Measurements from ENCODE around the gene AHNAK2.
"Not testable (repeated sequence)": the region's sequence is repeated elsewhere in the genome, so short reads cannot be mapped to it uniquely, and the experiment has no call there.

The AHNAK2 gene

DNA sequence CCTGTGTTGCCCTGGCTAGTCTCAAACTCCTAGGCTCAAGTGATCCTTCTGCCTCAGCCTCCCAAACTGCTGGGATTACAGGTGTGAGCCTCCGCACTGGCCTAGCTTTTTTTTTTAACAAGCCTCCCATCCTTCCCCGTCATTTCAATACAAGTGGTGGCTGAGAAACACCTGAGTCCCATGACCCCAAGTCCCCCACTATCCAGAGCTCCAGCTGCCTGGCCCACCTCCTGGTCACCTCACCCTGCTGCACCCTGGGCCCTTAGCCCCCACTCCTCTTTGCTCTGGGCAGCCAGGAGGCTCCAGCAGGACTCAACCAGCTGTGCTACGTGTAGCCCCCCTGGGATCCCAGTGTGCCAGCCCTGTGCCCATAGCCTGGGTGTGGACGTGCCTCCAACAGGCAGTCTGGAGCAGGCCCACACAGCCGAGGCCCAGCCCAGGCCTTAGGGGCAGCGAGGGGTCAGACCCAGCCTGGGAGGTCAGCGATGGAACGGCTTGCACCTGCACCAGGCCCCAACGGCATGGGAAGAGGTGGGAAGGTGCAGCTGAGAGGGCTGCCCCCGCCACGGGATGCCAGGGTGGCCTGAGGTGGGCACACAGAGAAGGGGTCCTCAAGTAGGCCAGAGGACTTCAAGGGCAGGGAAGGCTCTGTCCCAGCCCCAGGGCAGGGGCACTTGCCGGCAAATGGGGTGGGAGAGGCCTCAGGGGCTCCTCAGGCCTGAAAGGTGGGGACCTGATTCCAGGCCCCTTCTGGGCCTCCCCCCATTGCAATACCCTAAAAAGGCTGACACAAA, 6.5 kb downstream of the AHNAK2 start:
- DNase-seq = no peak

DNA sequence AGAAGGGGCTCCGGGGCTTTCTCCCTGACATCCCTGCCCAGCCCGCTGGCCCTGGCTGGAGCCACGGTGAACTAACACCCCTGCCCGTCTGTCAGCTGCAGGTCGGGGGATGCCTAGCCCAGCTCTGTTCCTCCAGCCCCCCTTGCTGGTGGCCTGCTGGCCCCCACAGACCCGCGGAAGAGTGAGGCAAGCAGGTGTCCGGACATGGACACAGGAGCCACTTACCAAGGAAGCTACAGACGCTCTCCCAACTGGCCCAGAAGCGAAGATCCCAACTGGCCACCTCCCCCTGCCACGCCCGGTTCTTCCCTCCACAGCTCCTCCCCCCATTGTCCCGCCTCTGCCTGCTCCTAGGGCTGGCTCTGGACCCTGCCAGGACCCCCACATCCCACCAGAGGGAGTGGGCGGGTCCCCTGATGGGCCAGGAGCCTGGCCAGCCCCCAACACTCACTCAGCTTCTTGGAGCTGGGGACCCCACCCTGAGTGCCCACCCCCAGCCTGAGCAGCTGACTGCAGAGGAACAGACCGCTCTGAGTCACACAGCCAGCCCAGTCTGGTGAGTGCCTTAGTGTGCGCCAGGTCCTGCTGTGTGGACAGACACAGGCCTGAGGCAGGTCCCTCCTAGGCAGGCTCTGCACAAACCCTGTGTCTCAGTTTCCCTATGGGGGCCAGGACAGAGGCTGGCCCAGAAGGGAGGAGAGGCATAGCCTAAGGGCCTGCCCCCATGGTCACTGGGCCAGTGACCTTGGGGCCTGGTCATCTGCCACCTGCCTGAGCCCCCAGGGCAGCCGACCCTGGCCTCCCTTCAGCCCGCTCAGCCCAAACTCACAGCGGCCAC, 7.7 kb downstream of the AHNAK2 start:
- no peak for DNase-seq

DNA sequence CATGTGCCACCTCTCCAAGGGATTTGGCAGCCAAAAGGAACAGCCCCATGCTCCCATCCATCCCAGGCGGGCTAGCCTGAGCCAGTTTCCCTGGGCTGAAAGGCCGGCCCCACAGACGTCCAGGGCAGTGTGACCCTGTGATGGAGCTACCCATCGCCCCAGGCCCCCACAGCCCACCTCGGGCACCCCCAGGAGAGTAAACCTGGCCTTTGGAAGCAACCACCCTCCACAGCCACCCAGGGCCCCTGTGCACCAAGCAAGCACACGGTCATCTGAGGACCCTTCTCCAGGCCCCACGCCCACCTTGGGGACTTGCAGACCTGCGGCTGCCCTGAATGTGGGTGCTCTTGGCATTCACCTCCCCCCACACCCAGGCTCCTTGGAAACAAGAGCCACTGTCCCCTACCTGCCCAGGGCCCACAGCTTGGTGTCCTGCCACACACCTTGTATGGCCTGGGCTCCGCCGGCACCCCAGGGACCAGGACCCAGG, 8.4 kb downstream of the AHNAK2 start:
- DNase-seq = no peak

DNA sequence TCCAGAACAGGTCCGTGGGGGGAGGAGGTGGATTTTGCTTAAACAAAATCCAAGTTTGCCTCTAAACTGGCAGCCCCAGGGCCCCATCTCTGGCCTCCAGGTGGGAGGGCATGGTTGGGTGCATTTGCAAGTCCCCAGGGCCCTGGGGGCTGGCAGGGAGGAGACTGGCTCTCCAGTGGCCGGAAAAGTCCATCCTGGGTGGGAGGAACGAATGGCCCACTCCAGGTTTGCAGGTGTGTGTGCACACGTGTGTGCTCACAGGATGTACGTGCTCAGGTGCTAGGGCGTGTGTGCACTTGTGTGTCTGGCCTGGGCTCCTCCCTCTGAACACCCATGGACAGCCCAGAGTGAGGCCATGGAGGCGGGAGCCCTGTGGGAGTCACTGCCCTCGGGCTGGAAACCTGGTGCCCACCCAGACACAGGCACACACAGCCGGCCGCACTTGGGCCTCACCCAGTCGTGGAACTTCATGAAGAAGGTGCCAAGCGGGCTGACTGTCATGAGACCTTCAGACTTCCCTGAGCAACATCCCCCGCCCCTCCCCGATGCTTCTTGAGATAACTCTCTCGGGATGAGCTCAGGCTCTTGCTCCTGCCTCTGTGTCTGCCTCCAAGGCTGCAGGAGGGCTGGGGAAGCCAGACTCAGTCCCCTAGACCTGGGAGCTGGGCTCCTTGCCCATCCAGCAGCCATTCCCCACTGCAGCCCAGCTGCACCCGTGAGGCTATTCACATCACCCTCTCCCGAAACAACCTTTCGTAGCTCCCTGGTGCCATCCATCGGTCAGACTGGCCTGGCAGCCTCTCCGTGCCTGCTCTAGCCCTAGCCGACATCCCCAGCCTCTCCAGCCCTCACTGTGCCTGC, 9.4 kb downstream of the AHNAK2 start:
- DNase-seq = peak; percentile 78

DNA sequence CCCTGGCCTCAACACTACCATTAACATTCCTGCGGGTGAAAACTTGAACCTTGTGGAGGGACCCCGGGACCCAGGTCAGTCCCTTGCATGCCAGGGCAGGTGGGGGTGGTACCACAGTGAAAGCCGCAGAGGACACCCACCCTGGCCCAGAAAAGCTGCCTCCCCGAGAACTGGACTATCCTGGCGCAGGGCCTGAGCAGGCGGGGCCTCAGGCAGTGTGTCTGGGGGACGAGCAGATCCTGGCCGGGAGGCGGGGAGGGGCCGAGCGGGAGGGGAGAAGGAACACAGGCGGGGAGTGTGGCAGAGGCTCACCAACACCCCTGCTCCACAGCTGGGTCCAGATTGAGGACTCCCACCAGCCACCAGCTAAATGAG, 10.0 kb downstream of the AHNAK2 start:
- peak; percentile 86 for DNase-seq

DNA sequence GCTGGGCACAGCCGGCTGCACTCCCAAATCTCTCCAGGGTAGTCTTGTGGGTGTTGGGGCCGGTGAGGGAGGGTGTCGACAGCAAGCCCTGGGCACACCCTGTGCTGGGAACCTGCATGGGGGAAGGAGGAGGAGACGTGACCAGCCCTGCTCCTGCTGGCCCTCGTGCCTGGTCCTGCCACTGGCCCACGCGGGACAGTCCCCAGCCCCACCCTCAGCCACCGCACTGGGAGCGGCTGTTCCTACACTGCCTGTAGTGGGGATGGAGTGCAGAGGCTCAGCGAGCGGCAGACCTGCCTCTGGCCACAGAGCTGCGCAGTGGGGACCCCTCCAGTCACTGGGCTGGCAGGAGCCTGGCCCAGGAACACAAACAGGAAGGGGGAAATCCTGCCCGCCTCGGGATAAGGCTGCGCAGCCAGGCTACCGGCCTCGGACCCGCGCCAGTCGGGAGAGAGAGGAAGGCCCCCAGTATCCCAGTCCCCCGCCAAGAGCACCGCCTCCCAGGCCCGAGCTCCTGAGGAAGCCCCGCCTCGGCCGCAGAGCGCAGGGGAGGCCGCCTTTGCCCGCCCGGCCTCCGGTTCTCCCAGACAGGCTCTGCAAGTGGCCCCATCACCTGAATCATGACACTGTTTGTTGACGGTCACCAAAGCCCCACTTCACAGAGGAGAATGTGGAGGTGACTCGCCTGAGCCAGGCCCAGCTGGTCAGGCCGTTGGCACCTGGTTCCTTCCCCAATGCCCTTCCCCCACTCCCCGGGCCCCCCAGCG, 10.6 kb downstream of the AHNAK2 start:
- peak; percentile 83 for DNase-seq

DNA sequence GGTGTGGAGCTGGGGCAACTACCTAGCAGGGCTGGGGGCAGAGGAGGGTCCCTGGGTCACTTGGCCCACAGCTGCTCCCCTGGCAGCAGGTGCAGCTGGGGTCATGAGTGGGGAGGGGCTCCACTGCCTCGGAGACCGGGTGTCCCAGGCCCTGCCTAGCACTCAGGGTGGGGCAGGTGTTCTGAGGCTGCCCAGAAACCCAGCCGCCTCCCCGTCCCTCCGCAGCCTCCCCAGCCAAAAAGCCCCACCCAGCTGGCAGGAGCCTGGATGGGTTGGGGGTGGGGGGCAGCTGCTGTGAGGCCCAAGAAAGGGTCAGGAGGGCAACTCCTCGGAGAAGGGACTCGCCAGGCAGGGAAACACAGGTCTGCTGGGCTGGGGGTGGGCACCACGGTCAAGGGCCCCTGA, 11.2 kb downstream of the AHNAK2 start:
- DNase-seq = no peak

DNA sequence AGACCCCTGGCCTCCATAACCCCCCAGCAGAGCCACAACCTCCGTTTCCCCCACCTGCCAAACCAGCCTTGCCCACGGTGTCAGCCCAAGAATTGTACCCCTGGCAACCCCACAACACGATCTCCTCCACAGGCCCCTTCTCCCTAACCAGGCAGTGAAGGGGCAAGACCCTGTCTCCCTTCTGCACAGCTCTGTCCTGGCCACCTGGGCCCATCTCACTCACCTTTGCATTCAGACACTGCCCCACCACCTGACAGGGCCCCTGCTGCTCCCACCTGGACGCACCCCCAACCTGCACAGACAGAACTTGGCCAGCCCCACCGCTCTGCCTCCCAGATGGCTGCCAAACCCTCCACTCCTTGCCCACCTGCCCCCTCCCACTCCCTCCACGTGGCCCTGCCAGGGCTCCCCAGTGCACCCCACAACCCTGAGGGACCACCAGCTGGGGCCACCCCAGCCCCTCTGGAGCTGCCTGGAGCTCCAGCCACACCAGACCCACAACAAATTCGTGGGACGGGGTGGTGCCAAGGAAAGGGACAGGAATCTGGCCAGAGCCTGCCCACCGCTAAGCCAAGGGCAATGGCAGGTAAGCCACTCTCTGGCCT, 11.8 kb downstream of the AHNAK2 start:
- DNase-seq = no peak

DNA sequence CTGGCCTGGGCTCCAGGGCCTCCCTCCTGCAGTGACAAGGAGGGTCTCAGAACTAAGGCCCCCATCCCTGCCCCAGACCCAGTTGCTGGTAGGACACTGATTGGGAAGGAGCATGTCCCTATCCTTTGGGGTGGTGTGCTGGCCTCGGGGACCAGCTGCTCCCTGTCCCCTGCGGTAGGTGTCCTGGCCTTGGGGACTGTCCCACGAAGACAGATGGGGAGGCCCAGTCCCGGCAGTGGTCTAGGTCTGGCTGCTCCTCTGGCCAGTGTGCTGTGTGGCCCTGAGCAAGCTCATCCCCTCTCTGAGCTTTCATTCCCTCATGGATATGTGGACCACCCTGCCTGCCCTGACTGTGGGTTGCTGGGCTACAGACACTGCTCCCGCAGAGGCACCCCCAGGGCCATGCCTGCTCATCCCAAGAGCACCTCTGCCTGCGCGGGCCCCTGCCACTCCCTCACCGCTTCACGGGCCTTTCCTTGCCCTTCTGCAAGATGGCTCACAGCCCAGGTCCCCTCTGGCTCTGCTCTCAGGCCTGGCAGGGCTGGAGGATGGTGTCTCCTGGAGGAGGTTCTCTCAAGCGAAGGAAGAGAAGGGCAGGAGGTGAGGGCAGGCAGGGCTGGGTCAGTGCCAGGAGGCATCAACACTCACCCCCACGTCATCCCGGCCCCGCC, 12.5 kb downstream of the AHNAK2 start:
- no peak for DNase-seq

DNA sequence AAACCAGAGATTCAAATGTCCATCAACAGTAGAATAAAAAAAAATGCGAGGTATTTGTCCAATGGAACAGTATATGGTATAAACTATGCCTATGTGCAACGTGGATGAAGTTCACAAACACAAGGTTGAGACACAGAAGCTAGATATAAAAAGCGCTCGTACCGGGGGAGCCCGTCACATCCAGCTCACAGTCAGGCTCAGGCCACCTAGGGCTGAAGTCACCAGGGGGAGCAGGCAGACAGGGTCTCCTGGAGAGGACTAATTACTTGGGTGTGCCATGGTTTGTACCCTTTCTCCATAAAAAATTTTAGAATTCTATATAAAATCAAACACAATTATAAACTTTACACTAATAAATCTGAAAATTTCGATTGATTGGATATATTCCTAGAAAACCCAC, 13.6 kb downstream of the AHNAK2 start:
- DNase-seq = no peak

DNA sequence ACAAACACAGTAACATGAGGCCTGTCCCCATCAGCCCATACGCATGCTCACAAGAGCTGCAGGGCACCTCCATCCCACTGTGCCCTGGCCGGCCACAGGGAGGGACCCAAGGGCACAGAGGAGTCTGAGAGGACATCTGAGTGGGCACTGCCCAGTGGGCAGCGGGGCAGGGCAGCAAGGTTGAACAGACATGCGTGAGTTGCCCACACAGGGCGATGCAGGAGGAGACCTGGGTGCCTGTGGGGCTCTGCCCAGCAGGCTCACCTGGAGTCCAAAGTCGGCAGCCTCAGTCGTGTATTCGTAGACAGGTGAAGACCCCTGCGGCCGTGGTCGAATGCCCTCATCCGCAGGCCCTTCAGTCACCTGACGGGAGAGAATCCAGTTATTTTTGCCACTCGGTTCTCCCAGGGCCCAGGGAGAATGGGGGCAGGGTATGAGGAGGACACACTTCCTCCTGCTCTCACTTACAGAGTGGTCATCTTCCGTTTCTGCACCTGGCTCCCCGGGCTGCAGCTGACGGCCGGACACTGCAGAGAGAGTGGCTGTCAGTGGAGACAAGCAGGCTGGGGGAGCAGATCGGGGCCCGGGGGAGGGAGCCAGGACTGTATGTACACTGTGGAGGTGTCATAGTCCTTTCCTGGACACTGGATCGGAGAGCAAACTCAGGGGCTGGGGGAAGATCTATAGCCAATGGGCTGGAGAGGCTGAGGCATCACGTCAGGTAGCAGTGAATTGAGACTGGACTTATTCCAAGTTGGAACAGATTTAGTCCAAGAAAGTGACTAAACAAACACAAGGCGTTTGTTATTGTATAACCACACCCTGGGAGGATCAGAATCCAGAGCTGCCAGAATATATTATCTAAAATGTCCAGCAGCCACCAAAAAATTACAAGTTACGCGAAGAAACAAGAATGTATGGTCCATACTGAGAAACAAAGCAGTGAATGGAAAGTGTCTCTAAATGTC, 20.7 kb downstream of the AHNAK2 start:
- no peak for DNase-seq

DNA sequence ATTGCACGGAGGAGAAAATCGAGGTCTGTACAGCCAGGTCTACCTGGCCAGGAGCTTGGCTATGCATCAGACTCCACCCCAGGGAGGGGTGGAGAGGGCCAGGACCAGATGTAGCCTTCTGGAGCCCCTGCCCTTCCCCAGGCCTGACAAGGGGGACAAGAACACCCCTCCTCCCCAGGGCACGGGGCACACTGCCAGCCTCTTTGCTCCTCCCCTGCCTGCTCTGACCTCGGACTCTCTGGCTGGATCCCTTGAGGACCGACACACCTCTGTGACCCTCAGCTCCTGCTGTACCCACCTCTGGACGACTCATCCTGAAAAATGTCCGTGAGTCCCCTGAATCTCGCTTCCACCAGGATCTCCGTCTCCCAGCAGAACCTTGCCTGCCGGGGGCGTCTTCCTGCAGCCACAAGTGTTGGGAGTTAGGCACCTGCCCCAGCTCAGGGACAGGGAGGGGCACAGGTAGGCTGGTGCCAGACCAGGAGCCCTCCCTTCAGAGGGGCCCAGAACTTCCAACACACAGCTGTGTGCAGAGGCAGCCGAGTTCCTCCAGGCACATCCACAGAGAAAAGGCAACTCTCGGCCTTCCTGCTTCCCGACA, 21.8 kb downstream of the AHNAK2 start:
- no peak for DNase-seq

DNA sequence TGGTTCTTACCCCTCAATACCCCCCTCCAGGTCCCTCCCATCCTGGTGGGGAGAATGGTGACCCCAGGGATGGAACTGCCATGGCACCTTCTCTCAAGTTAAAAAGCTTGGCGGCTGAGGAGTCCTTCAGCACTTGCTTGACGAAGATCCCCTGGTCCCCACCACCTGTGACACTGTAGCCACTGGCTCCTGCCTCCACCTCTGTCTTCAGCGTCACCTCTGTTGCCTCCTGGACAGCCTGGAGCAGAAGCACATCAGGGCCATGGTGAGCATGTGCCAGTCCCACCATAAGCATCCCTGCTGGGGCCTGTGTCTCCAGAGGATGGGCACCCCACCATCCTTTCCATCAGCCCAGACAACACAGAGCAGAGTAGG, 22.8 kb downstream of the AHNAK2 start:
- DNase-seq = no peak

DNA sequence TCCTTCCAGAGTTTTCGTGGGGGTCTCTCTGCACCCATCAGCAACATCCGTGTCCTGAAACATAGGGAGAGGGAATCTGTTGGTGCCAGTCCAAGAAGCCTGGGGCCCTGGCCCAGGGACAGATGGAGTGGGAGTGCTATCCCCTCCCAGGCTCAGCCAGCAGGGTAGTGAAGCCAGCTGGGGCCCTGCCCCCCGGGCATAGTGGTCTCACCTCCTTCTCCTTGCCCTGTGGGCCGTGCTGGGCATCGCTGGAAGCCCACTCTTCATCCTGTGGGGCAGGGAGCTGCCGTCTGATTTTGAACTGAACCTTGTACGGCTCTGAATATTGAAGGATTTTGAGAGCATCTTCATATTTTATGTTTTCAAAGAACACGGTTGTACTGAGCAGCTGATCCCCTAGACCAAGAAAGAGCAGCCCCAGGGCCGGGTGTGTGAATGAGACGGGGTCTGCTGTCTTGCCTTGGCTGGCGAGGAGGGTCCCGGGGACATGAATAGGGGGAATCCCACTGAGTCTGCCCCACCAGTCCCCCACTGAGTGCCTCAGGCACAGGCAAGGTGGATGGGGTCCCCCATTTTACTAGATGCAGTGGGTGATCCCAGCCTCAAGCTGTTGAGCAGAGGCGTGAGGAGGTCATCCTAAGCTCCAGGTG, 23.3 kb downstream of the AHNAK2 start:
- no peak for DNase-seq

DNA sequence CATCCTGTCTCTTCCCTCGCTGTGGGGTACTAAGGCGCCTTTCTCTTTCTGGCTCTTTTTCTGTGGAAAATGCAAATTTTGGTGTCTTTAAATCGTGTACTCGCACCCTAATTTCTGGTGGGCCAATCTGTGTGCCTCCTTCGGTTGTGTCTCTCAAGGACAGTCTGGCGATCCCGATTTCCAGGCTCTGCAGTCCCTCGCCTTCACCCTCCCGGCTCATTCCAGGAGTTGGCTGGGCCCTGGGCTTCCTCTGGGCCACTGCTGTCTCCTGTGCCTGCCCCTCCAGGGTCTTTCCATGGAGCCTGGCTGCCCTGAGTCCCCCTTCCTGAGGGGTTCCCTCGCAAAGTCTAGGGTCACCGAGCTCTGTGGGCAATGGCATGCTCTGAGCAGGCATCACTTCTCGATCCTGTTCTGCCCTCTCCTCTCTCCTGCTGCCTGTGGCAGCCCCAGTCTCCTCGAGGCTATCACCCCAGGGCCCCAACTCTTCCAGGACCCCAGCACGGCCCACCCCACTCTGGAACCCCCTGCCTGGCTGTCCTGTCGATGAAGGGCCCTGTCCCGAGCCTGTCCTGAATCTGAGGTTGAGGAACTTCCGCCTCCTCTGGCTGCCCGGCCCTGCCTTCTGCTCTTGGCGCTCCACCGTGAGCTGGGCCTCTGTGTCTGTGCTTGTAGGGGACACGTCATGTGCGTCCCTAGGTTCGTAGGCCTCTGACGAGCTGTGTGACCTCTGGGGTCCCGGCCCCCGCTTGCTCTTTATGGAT, 24.1 kb downstream of the AHNAK2 start:
- no peak for DNase-seq

DNA sequence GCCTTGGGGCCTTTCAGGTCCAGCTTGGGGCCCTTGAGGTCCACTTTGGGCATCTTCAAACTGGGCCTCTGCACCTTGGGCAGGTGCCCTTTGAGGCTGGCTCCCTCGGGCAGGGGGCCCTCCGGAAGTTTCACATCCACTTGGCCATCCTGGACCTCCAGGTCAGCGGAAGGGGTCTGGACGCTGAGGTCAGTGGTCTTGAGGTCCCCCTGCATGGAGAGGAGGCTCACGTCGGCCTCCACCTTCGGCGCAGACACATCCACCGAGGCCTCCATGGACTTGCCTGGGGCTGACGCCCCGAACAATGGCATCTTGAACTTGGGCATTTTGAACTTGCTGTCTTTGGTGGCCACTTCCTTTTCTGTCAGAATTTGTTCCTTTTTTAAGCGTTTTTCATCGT, 25.1 kb downstream of the AHNAK2 start:
- DNase-seq = no peak

DNA sequence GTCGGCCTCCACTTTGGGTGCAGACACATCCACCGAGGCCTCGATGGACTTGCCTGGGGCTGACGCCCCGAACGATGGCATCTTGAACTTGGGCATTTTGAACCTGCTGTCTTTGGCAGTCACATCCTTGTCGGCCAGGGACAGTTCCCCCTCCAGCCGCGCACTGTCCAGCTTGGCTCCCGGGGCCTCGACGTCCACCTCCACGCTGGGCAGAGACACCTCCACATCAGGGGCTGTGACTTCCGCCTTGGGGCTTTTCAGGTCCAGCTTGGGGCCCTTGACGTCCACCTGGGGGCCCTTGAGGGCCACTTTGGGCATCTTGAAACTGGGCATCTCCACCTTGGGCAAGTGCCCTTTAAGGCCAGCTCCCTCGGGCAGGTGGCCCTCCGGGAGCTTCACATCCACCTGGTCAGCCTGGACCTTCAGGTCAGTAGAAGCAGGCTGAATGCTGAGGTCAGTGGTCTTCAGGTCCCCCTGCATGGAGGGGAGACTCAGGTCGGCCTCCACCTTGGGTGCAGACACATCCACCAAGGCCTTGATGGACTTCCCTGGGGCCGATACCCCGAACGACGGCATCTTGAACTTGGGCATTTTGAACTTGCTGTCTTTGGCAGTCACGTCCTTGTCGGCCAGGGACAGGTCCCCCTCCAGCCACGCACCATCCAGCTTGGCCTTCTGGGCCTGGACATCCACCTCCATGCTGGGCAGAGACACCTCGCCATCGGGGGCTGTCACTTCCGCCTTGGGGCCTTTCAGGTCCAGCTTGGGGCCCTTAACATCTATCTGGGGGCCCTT, 26.1 kb downstream of the AHNAK2 start:
- not testable (repeated sequence) for DNase-seq

DNA sequence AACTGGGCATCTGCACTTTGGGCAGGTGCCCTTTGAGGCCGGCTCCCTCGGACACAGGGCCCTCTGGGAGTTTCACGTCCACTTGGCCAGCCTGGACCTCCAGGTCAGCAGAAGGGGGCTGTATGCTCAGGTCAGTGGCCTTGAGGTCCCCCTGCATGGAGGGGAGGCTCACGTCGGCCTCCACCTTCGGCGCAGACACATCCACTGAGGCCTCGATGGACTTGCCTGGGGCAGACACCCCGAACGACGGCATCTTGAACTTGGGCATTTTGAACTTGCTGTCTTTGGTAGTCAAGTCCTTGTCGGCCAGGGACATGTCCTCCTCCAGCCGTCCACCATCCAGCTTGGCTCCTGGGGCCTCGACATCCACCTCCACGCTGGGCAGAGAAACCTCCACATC, 27.5 kb downstream of the AHNAK2 start:
- DNase-seq = not testable (repeated sequence)
